ENCODE data around the gene PIGK.

PIGK gene

DNA sequence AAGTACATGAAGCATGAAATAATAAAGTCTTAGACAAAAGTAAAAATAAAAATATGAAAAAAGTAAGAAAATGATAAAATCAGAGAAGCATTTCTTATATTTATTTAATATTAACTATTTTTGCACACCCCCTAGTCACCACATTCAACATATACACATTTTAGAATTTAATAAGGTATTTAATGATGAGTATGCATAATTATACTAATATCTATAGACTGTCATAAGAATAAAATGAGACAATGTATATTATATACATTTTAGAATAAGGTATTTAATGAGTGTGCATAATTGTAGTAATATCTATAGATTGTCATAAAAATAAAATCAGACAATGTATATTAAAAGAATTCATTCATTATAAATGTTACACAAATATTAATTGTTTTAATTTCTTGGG, 18.9 kb downstream of the PIGK start:
- Histone ChIP-seq H3K4me1 (ENCODE audit: control insufficient read depth, insufficient read depth, low read length) (no peaks in the 10 kb centered on the region), H3K27ac (ENCODE audit: extremely low read depth, low read depth, low read length) (no peak overlapping the region), H3K36me3 (ENCODE audit: control insufficient read depth in 2 of 2, insufficient read depth in 1 of 2, low read length in 2 of 2) (no peaks in the 10 kb centered on the region), H3K4me3 (ENCODE audit: low read depth, low read length) (no peak overlapping the region), H3K9me3 (ENCODE audit: control insufficient read depth, insufficient read depth, low read depth, low read length) (no peaks in the 10 kb centered on the region)
- ChIA-PET POLR2A (no interaction called here), CTCF (no interaction called here)
- TF ChIP-seq GLIS2 (tag by site-specific recombination; IDR thresholded peaks at IDR 0.05) (no peak), ZBTB21 (tag by site-specific recombination; IDR thresholded peaks at IDR 0.05) (no peak), ZNF558 (tag by site-specific recombination; IDR thresholded peaks at IDR 0.05) (no peak), ZBTB48 (tag by site-specific recombination; IDR thresholded peaks at IDR 0.05) (no peak), KLF10 (tag by site-specific recombination; IDR thresholded peaks at IDR 0.05) (no peak), ZNF302 (tag by site-specific recombination; IDR thresholded peaks at IDR 0.05; ENCODE audit: low read depth) (no peak), ZNF10 (tag by site-specific recombination; IDR thresholded peaks at IDR 0.05) (no peak), YY2 (tag by site-specific recombination; IDR thresholded peaks at IDR 0.05) (no peak), ZNF239 (tag by site-specific recombination; IDR thresholded peaks at IDR 0.05) (no peak), ZNF423 (tag by site-specific recombination; IDR thresholded peaks at IDR 0.05) (no peak), ZNF473 (tag by site-specific recombination; IDR thresholded peaks at IDR 0.05) (no peak), ZNF175 (tag by site-specific recombination; IDR thresholded peaks at IDR 0.05) (no peak), ZNF501 (tag by site-specific recombination; IDR thresholded peaks at IDR 0.05) (no peak), ZBTB20 (tag by site-specific recombination; IDR thresholded peaks at IDR 0.05) (no peak), SALL2 (tag by site-specific recombination; IDR thresholded peaks at IDR 0.05; ENCODE audit: borderline replicate concordance) (no peak)
- TF ChIP-seq, protein P1, sequence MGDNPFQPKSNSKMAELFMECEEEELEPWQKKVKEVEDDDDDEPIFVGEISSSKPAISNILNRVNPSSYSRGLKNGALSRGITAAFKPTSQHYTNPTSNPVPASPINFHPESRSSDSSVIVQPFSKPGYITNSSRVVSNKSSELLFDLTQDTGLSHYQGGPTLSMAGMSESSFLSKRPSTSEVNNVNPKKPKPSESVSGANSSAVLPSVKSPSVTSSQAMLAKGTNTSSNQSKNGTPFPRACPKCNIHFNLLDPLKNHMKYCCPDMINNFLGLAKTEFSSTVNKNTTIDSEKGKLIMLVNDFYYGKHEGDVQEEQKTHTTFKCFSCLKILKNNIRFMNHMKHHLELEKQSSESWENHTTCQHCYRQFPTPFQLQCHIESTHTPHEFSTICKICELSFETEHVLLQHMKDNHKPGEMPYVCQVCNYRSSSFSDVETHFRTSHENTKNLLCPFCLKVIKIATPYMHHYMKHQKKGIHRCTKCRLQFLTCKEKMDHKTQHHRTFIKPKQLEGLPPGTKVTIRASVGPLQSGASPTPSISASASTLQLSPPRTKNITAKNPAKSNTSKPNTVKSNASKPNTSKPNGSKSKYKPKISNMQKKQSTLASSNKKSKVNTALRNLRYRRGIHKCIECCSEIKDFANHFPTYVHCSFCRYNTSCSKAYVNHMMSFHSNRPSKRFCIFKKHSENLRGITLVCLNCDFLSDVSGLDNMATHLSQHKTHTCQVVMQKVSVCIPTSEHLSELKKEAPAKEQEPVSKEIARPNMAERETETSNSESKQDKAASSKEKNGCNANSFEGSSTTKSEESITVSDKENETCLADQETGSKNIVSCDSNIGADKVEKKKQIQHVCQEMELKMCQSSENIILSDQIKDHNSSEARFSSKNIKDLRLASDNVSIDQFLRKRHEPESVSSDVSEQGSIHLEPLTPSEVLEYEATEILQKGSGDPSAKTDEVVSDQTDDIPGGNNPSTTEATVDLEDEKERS (tag by site-specific recombination; IDR thresholded peaks at IDR 0.05) = no peak
- TF ChIP-seq, protein P2, sequence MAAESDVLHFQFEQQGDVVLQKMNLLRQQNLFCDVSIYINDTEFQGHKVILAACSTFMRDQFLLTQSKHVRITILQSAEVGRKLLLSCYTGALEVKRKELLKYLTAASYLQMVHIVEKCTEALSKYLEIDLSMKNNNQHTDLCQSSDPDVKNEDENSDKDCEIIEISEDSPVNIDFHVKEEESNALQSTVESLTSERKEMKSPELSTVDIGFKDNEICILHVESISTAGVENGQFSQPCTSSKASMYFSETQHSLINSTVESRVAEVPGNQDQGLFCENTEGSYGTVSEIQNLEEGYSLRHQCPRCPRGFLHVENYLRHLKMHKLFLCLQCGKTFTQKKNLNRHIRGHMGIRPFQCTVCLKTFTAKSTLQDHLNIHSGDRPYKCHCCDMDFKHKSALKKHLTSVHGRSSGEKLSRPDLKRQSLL (tag by site-specific recombination; IDR thresholded peaks at IDR 0.05) = no peak
- TF ChIP-seq, protein P3, sequence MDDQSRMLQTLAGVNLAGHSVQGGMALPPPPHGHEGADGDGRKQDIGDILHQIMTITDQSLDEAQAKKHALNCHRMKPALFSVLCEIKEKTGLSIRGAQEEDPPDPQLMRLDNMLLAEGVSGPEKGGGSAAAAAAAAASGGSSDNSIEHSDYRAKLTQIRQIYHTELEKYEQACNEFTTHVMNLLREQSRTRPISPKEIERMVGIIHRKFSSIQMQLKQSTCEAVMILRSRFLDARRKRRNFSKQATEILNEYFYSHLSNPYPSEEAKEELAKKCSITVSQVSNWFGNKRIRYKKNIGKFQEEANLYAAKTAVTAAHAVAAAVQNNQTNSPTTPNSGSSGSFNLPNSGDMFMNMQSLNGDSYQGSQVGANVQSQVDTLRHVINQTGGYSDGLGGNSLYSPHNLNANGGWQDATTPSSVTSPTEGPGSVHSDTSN (CRISPR knock-in tag; IDR thresholded peaks at IDR 0.05) = no peak

DNA sequence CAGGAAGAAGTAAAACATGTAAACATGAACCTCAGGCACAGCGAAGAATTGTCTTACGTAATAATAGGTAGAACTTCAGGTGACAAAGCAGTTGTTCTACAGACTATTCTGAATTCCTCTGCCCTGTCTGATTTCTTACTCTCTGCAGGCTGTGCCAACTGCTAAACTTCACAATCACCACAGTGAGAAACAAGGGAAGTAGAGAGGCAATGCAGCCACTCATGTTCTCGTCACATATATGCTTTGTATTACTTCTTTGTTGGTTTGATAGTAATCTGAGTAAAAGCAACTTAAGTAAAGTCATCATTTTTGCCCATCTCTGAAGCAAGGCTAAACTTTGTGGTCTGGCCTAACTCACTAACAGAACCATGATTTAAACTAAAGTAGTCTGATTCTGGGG, 21.9 kb downstream of the PIGK start:
- ChIA-PET POLR2A (no interaction called here), CTCF (interaction anchor here (0.7 kb wide), 1 partner anchor 307 kb away, joined by 3 read pairs; no protein-coding TSS in a partner anchor)
- Histone ChIP-seq H3K4me1 (ENCODE audit: control insufficient read depth, insufficient read depth, low read length) (no peaks in the 10 kb centered on the region), H3K4me3 (ENCODE audit: low read depth, low read length) (no peak overlapping the region), H3K36me3 (ENCODE audit: control insufficient read depth in 2 of 2, insufficient read depth in 1 of 2, low read length in 2 of 2) (peaks cover 0 to 3% of the 10 kb centered on the region in 2 experiments; a peak in 1 of 3 replicates), H3K27ac (ENCODE audit: extremely low read depth, low read depth, low read length) (no peak overlapping the region), H3K9me3 (ENCODE audit: control insufficient read depth, insufficient read depth, low read depth, low read length) (no peaks in the 10 kb centered on the region)
- TF ChIP-seq, protein P4, sequence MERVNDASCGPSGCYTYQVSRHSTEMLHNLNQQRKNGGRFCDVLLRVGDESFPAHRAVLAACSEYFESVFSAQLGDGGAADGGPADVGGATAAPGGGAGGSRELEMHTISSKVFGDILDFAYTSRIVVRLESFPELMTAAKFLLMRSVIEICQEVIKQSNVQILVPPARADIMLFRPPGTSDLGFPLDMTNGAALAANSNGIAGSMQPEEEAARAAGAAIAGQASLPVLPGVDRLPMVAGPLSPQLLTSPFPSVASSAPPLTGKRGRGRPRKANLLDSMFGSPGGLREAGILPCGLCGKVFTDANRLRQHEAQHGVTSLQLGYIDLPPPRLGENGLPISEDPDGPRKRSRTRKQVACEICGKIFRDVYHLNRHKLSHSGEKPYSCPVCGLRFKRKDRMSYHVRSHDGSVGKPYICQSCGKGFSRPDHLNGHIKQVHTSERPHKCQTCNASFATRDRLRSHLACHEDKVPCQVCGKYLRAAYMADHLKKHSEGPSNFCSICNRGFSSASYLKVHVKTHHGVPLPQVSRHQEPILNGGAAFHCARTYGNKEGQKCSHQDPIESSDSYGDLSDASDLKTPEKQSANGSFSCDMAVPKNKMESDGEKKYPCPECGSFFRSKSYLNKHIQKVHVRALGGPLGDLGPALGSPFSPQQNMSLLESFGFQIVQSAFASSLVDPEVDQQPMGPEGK (tag by site-specific recombination; IDR thresholded peaks at IDR 0.05) = no peak
- TF ChIP-seq SALL2 (tag by site-specific recombination; IDR thresholded peaks at IDR 0.05; ENCODE audit: borderline replicate concordance) = no peak
- no peak for TF ChIP-seq OSR2 (tag by site-specific recombination; IDR thresholded peaks at IDR 0.05)
- TF ChIP-seq, protein P5, sequence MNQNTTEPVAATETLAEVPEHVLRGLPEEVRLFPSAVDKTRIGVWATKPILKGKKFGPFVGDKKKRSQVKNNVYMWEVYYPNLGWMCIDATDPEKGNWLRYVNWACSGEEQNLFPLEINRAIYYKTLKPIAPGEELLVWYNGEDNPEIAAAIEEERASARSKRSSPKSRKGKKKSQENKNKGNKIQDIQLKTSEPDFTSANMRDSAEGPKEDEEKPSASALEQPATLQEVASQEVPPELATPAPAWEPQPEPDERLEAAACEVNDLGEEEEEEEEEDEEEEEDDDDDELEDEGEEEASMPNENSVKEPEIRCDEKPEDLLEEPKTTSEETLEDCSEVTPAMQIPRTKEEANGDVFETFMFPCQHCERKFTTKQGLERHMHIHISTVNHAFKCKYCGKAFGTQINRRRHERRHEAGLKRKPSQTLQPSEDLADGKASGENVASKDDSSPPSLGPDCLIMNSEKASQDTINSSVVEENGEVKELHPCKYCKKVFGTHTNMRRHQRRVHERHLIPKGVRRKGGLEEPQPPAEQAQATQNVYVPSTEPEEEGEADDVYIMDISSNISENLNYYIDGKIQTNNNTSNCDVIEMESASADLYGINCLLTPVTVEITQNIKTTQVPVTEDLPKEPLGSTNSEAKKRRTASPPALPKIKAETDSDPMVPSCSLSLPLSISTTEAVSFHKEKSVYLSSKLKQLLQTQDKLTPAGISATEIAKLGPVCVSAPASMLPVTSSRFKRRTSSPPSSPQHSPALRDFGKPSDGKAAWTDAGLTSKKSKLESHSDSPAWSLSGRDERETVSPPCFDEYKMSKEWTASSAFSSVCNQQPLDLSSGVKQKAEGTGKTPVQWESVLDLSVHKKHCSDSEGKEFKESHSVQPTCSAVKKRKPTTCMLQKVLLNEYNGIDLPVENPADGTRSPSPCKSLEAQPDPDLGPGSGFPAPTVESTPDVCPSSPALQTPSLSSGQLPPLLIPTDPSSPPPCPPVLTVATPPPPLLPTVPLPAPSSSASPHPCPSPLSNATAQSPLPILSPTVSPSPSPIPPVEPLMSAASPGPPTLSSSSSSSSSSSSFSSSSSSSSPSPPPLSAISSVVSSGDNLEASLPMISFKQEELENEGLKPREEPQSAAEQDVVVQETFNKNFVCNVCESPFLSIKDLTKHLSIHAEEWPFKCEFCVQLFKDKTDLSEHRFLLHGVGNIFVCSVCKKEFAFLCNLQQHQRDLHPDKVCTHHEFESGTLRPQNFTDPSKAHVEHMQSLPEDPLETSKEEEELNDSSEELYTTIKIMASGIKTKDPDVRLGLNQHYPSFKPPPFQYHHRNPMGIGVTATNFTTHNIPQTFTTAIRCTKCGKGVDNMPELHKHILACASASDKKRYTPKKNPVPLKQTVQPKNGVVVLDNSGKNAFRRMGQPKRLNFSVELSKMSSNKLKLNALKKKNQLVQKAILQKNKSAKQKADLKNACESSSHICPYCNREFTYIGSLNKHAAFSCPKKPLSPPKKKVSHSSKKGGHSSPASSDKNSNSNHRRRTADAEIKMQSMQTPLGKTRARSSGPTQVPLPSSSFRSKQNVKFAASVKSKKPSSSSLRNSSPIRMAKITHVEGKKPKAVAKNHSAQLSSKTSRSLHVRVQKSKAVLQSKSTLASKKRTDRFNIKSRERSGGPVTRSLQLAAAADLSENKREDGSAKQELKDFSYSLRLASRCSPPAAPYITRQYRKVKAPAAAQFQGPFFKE (tag by site-specific recombination; IDR thresholded peaks at IDR 0.05; ENCODE audit: borderline replicate concordance) = no peak
